Activated T-cell treated with anti-CD3 and anti-CD28 coated beads for 24 hours (primary cell): ENCODE data around the gene PHACTR1.
"Not testable (repeated sequence)": the region's sequence is repeated elsewhere in the genome, so short reads cannot be mapped to it uniquely, and the experiment has no call there.

Source experiments
- DNase-seq: peaks from one replicate; pipeline ENCODE4 v3.0.0-alpha.2; 2020; ENCODE audit warnings: low read depth

The PHACTR1 gene

GRCh38 chr6:13112921-13113320 is 396.4 kb downstream of the PHACTR1 start:
- DNase-seq, result no peak

GRCh38 chr6:13113376-13113775 is 396.8 kb downstream of the PHACTR1 start:
- no peak for DNase-seq

GRCh38 chr6:13113981-13114593 is 397.5 kb downstream of the PHACTR1 start:
- no peak for DNase-seq

- DNase-seq, result no peak
These were observed 399.6 kb downstream of the PHACTR1 start for GRCh38 chr6:13116155-13116554.

GRCh38 chr6:13117570-13117969 is 401.0 kb downstream of the PHACTR1 start:
- DNase-seq, result no peak

- no peak for DNase-seq
These were observed 403.0 kb downstream of the PHACTR1 start for GRCh38 chr6:13119549-13119948.

- no peak for DNase-seq
These were observed 404.2 kb downstream of the PHACTR1 start for GRCh38 chr6:13120483-13121482.

- DNase-seq, result no peak
These were observed 407.6 kb downstream of the PHACTR1 start for GRCh38 chr6:13124131-13124530.

- DNase-seq, result no peak
These were observed 409.3 kb downstream of the PHACTR1 start for GRCh38 chr6:13125841-13126240.

GRCh38 chr6:13131935-13132661 is 415.5 kb downstream of the PHACTR1 start:
- DNase-seq, result no peak

- DNase-seq, result not testable (repeated sequence)
These were observed 417.3 kb downstream of the PHACTR1 start for GRCh38 chr6:13133894-13134293.

- no peak for DNase-seq
These were observed 418.6 kb downstream of the PHACTR1 start for GRCh38 chr6:13135152-13135551.

GRCh38 chr6:13139119-13139518 is 422.6 kb downstream of the PHACTR1 start:
- no peak for DNase-seq

- DNase-seq, result no peak
These were observed 424.4 kb downstream of the PHACTR1 start for GRCh38 chr6:13140980-13141379.

- DNase-seq, result no peak
These were observed 424.8 kb downstream of the PHACTR1 start for GRCh38 chr6:13141387-13141786.

GRCh38 chr6:13142611-13143010 is 426.0 kb downstream of the PHACTR1 start:
- no peak for DNase-seq

GRCh38 chr6:13146442-13146841 is 429.9 kb downstream of the PHACTR1 start:
- DNase-seq, result no peak

- no peak for DNase-seq
These were observed 430.8 kb downstream of the PHACTR1 start for GRCh38 chr6:13147376-13147775.

- DNase-seq, result no peak
These were observed 431.2 kb downstream of the PHACTR1 start for GRCh38 chr6:13147782-13148181.

GRCh38 chr6:13152764-13153163 is 436.2 kb downstream of the PHACTR1 start:
- DNase-seq, result no peak

- no peak for DNase-seq
These were observed 439.8 kb downstream of the PHACTR1 start for GRCh38 chr6:13156381-13156780.

GRCh38 chr6:13157293-13157692 is 440.7 kb downstream of the PHACTR1 start:
- DNase-seq, result no peak

GRCh38 chr6:13159300-13159699 is 442.7 kb downstream of the PHACTR1 start:
- no peak for DNase-seq
